Endodermal cell (in vitro differentiated cells): ENCODE results near the gene AKR7A2. TPM values are rescaled to one million over a fixed set of nuclear protein-coding genes. Genes with fewer than 3 reads are reported as not detected.

Experiments used
- DNase-seq: peaks from one replicate; pipeline ENCODE4 v3.0.0-alpha.2; 2017
- H3K27ac ChIP-seq: 2 replicates; pipeline ENCODE4 v1.5.1; 2013; ENCODE audit warnings: mild to moderate bottlenecking, low read depth, low read length, moderate library complexity
- H3K27me3 ChIP-seq: 2 replicates; pipeline ENCODE4 v1.6.1; 2013; ENCODE audit warnings: mild to moderate bottlenecking, low read length, moderate library complexity; ENCODE audit not compliant: insufficient read depth, control insufficient read depth, poor library complexity, severe bottlenecking
- H3K36me3 ChIP-seq: 2 replicates; pipeline ENCODE4 v1.7.0; 2013; ENCODE audit warnings: mild to moderate bottlenecking, low read length, moderate library complexity; ENCODE audit not compliant: control insufficient read depth, insufficient read depth
- H3K4me1 ChIP-seq: one replicate; pipeline ENCODE4 v1.7.0; 2013; ENCODE audit warnings: low read length; ENCODE audit not compliant: control insufficient read depth, insufficient read depth
- H3K4me3 ChIP-seq: 2 replicates; pipeline ENCODE4 v1.5.1; 2013; ENCODE audit warnings: mild to moderate bottlenecking, low read length, moderate library complexity
- H3K9ac ChIP-seq: 2 replicates; pipeline ENCODE4 v1.6.1; 2013; ENCODE audit warnings: mild to moderate bottlenecking, low read length, moderate library complexity; ENCODE audit not compliant: poor library complexity, severe bottlenecking; ENCODE audit errors: extremely low read depth
- H3K9me3 ChIP-seq: 2 replicates; pipeline ENCODE4 v1.6.1; 2013; ENCODE audit warnings: mild to moderate bottlenecking, low read length, moderate library complexity; ENCODE audit not compliant: control insufficient read depth
- H3K27ac Mint-ChIP-seq: 2 replicates; pipeline ENCODE4 v1.8.0; 2020; ENCODE audit warnings: mixed read lengths
- H3K27me3 Mint-ChIP-seq: 2 replicates; pipeline ENCODE4 v1.8.0; 2021; ENCODE audit warnings: mild to moderate bottlenecking, mixed read lengths; ENCODE audit not compliant: insufficient read depth
- H3K36me3 Mint-ChIP-seq: 2 replicates; pipeline ENCODE4 v1.8.0; 2020; ENCODE audit warnings: low read depth, mixed read lengths
- H3K4me1 Mint-ChIP-seq: 2 replicates; pipeline ENCODE4 v1.8.0; 2020; ENCODE audit warnings: mixed read lengths
- H3K4me3 Mint-ChIP-seq: 2 replicates; pipeline ENCODE4 v1.8.0; 2020; ENCODE audit warnings: mild to moderate bottlenecking, moderate library complexity, mixed read lengths
- H3K9me3 Mint-ChIP-seq: 2 replicates; pipeline ENCODE4 v1.8.0; 2020; ENCODE audit warnings: mild to moderate bottlenecking, mixed read lengths
- WGBS, 2 experiments: methylation state at CpG; one replicate each; pipeline versions ENCODE4 v1.1.5 to v1.1.7; 2013; ENCODE audit warnings: missing lambda C conversion rate in 2 of 2, mixed read lengths in 1 of 2; ENCODE audit not compliant: insufficient coverage in 1 of 2, insufficient read length in 1 of 2; 5-methylcytosine and 5-hydroxymethylcytosine counted together
- total RNA-seq, 2 donors: library from RNA; stranded (reverse); fragmentation: NEBNext Ultra II Directional in 1 of 2; extraction: Animal tissue kit (Norgen Biotek cat#: 25700) in 1 of 2; gene quantifications; 2 replicates in 1 of 2; 3 replicates in 1 of 2; pipeline ENCODE4 v1.2.1, GENCODE V29; 2021
- TF ChIP-seq, protein P1 (sequence below): fragments of 200-600 bp; sonication (generic); conservative IDR thresholded peaks from 2 replicates; pipeline ENCODE4 v1.5.0; 2021; ENCODE audit warnings: antibody characterized with exemption, mild to moderate bottlenecking

The AKR7A2 gene
- total RNA-seq, 2 donors from 2014 or later: 47.8 to 66.1 TPM

DNA sequence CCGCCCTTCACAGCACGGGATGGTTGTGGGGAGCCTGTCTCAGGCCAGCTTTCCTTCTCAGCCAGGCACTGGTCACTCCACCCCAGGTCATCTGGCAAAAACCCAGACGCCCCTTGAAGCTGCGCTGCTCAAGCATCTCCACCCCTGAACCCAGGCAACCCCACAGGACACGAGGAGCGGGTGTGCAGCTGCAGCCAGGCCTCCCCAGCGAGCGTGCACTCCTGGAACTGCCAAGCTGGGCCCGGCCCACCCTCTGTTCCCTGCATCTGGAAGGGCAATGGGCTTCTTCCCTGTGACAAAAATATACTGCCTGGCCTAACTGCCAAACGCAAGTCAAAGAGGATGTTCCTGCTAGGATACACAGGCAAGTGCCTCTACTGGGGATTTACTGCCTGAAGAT is 39.9 kb upstream of the AKR7A2 start:
- Histone ChIP-seq H3K9ac (no peak overlapping the region), H3K27ac (no peak overlapping the region), H3K4me1 (peaks cover 5% of the 10 kb centered on the region), H3K9me3 (no peaks in the 10 kb centered on the region), H3K4me3 (no peak overlapping the region), H3K36me3 (peaks cover 63% of the 10 kb centered on the region), H3K27me3 (no peaks in the 10 kb centered on the region)
- Mint-ChIP-seq H3K27ac (peak overlapping the region; percentile 83), H3K36me3 (peaks cover 69% of the 10 kb centered on the region), H3K9me3 (no peaks in the 10 kb centered on the region), H3K4me1 (peaks cover 18% of the 10 kb centered on the region), H3K4me3 (no peak overlapping the region), H3K27me3 (no peaks in the 10 kb centered on the region)
- WGBS, 2 experiments: 97 to 100% methylated on average over 6 to 10 of the region's 10 CpGs
- TF ChIP-seq, protein P1, sequence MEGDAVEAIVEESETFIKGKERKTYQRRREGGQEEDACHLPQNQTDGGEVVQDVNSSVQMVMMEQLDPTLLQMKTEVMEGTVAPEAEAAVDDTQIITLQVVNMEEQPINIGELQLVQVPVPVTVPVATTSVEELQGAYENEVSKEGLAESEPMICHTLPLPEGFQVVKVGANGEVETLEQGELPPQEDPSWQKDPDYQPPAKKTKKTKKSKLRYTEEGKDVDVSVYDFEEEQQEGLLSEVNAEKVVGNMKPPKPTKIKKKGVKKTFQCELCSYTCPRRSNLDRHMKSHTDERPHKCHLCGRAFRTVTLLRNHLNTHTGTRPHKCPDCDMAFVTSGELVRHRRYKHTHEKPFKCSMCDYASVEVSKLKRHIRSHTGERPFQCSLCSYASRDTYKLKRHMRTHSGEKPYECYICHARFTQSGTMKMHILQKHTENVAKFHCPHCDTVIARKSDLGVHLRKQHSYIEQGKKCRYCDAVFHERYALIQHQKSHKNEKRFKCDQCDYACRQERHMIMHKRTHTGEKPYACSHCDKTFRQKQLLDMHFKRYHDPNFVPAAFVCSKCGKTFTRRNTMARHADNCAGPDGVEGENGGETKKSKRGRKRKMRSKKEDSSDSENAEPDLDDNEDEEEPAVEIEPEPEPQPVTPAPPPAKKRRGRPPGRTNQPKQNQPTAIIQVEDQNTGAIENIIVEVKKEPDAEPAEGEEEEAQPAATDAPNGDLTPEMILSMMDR: no peak
- DNase-seq: no peak

- Histone ChIP-seq H3K9me3 (no peaks in the 10 kb centered on the region), H3K27me3 (no peaks in the 10 kb centered on the region), H3K4me3 (no peak overlapping the region), H3K27ac (no peak overlapping the region), H3K9ac (no peak overlapping the region), H3K4me1 (peaks cover 5% of the 10 kb centered on the region), H3K36me3 (peaks cover 55% of the 10 kb centered on the region)
- H3K27me3 Mint-ChIP-seq: no peaks in the 10 kb centered on the region
- peaks cover 58% of the 10 kb centered on the region for H3K36me3 Mint-ChIP-seq
- H3K4me3 Mint-ChIP-seq: no peak overlapping the region
- peaks cover 18% of the 10 kb centered on the region for H3K4me1 Mint-ChIP-seq
- TF ChIP-seq, protein P1: no peak
- WGBS, 2 experiments: 98 to 100% methylated on average over 1 to 5 of the region's 5 CpGs
- H3K9me3 Mint-ChIP-seq: no peaks in the 10 kb centered on the region
- no peak for DNase-seq
- H3K27ac Mint-ChIP-seq: no peak overlapping the region
Measured at GRCh38 chr1:19350566-19350965, 38.6 kb upstream of the AKR7A2 start.

GRCh38 chr1:19349999-19350398 is 38.1 kb upstream of the AKR7A2 start:
- Mint-ChIP-seq H3K4me1 (peaks cover 18% of the 10 kb centered on the region), H3K36me3 (peaks cover 53% of the 10 kb centered on the region), H3K27me3 (no peaks in the 10 kb centered on the region), H3K4me3 (no peak overlapping the region), H3K9me3 (no peaks in the 10 kb centered on the region), H3K27ac (no peak overlapping the region)
- H3K27me3 ChIP-seq: no peaks in the 10 kb centered on the region
- H3K4me1 ChIP-seq: peaks cover 5% of the 10 kb centered on the region
- no peak overlapping the region for H3K9ac ChIP-seq
- no peak for DNase-seq
- no peak overlapping the region for H3K4me3 ChIP-seq
- 93 to 94% methylated on average over 15 to 17 of the region's 17 CpGs for WGBS, 2 experiments
- no peaks in the 10 kb centered on the region for H3K9me3 ChIP-seq
- TF ChIP-seq, protein P1: no peak
- H3K27ac ChIP-seq: no peak overlapping the region
- peaks cover 57% of the 10 kb centered on the region for H3K36me3 ChIP-seq
